Measurements from ENCODE around the gene MYEF2.

GRCh38 chr15:48147358-48147757, 30.7 kb downstream of the MYEF2 start:
- TF ChIP-seq EP300 (IDR thresholded peaks at IDR 0.05; ENCODE audit: borderline replicate concordance in 1 of 2, low read depth in 1 of 2, low read length in 1 of 2) (no peak), SMC3 (IDR thresholded peaks at IDR 0.05; ENCODE audit: low read depth, low read length) (no peak), POLR2AphosphoS5 (IDR thresholded peaks at IDR 0.05; ENCODE audit: low read depth, low read length) (no peak), RAD21 (IDR thresholded peaks at IDR 0.05; ENCODE audit: low read length) (no peak)
- TF ChIP-seq, protein P1, sequence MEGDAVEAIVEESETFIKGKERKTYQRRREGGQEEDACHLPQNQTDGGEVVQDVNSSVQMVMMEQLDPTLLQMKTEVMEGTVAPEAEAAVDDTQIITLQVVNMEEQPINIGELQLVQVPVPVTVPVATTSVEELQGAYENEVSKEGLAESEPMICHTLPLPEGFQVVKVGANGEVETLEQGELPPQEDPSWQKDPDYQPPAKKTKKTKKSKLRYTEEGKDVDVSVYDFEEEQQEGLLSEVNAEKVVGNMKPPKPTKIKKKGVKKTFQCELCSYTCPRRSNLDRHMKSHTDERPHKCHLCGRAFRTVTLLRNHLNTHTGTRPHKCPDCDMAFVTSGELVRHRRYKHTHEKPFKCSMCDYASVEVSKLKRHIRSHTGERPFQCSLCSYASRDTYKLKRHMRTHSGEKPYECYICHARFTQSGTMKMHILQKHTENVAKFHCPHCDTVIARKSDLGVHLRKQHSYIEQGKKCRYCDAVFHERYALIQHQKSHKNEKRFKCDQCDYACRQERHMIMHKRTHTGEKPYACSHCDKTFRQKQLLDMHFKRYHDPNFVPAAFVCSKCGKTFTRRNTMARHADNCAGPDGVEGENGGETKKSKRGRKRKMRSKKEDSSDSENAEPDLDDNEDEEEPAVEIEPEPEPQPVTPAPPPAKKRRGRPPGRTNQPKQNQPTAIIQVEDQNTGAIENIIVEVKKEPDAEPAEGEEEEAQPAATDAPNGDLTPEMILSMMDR (IDR thresholded peaks at IDR 0.05), result no peak
